Measurements from ENCODE around the gene GALK2. TPM values are rescaled to one million over a fixed set of nuclear protein-coding genes. Genes with fewer than 3 reads are reported as not detected.

Gene GALK2
- total RNA-seq, 4 donors from 2014 or later = 14.7 to 37.1 (median 24.0) TPM

GRCh38 chr15:49308686-49309085, 138.6 kb downstream of the GALK2 start:
- no peak for TF ChIP-seq CTCF (IDR thresholded peaks at IDR 0.05; ENCODE audit: low read depth)

- no peak for TF ChIP-seq CTCF (IDR thresholded peaks at IDR 0.05; ENCODE audit: low read depth)
Observed at GRCh38 chr15:49309889-49310288, 139.8 kb downstream of the GALK2 start.

DNA sequence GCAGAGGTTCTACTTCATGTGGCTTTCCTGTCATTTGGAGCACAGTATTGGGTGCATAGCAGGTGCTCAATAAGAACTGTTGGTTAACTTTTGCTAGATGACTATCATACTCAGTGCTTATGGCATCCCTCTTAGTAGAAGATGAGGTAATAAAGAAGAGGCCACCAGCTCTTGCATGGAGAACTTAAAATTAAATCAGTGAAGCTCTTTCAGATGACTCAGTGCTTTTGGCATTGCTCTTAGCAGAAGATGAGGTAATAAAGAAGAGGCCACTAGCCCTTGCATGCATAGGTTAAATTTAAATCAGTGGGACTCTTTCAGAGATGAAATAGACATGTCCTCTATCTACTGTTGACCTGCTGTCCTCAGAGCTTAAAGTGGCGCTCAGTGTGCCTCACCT, 143.6 kb downstream of the GALK2 start:
- TF ChIP-seq CTCF (IDR thresholded peaks at IDR 0.05; ENCODE audit: low read depth) = no peak

DNA sequence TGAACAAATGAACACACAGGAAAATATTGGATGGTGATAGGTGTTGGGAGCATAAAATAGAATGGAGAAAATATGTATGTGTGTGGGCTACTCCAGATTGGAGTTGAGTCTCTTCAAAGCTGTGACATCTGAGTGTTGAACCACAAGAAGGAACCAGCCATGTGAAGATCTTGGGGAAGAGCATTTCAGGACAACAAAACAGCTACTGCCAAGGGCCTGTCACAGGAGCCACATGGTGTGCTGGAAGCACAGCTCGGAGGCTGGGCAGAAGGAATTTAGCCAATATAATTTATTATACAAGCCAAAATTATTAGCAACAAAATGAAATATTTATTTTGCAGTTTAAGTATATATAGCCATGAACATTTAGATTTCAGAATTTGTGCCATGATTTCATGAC, 144.7 kb downstream of the GALK2 start:
- no peak for TF ChIP-seq CTCF (IDR thresholded peaks at IDR 0.05; ENCODE audit: low read depth)

DNA sequence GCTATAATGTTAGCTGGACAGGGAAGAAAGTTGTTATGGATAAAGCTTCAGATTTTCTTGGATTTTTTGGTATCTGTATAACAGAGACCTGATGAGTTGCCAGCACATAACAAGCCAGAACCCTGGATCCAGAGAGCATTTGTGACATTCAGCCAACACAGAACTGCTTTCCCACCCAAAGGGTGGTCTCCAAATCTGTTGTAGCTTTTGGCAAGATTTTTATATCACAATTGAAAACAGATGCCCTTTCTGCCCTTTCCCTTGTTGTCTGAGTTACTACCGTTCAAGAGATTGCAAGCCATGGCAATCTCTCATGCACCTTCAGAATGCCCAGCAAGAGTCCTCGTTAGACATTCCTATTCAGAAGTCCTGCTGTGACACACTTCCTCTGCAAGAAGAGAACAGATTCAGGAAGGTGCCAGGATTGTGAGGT, 145.4 kb downstream of the GALK2 start:
- no peak for TF ChIP-seq CTCF (IDR thresholded peaks at IDR 0.05; ENCODE audit: low read depth)

DNA sequence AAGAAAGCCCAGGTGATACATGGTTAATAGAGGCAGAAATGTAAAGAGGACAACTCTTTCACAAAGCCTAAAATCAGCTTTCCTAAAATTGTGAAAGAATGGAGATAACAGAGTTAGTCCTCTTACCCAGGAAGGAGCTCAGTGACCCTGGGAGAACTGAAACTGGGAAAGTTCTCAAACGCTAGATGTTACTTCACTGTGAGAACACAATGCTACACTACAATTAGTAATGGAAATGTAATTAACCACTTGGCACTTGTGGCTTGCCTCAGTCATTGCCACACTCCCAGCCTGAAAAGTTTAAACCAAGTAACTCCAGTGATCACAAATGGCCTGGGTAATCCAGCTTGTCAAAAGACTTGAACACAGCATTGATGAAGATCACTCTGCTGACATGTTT, 150.3 kb downstream of the GALK2 start:
- no peak for TF ChIP-seq CTCF (IDR thresholded peaks at IDR 0.05; ENCODE audit: low read depth)

DNA sequence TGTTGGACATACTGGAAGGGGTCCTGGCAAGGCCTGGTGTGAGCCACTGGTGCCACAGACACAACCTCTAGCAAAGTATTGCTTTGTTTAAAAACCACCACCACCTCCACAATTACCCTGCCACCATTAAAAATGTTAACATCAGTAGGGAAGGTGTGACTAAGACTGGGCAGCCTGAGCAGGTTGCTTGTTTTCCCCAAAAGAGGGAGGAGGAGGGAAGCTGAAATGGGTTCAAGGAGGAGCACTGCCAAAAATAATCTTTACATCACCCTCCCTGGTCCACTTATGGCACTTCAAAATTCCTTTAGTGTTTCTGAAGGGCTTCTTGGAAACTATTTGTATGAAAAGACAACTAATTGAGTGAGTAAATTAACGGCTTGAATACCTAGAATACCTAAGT, 153.2 kb downstream of the GALK2 start:
- TF ChIP-seq CTCF (IDR thresholded peaks at IDR 0.05; ENCODE audit: low read depth) = no peak

All from subcutaneous adipose tissue (tissue), 4 donors.